ENCODE data around the gene TOMM20.

Gene TOMM20

GRCh38 chr1:235113183-235113917 lies 15.3 kb downstream of the TOMM20 start:
- CTCF ChIA-PET, result interaction anchor here (0.6 kb wide), 1 partner anchor 9 kb away, joined by 3 read pairs; no protein-coding TSS in a partner anchor
- 100% methylated on average over 5 of the region's 7 CpGs for WGBS (ENCODE audit: insufficient coverage)

GRCh38 chr1:235112297-235113182 lies 16.1 kb downstream of the TOMM20 start:
- CTCF ChIA-PET, result interaction anchor here (0.6 to 1.2 kb wide), 2 partner anchors 8 to 305 kb away, joined by 3 read pairs; no protein-coding TSS in a partner anchor
- Histone ChIP-seq H3K27ac (ENCODE audit: insufficient read depth in 1 of 2, low read depth in 1 of 2, low read length in 2 of 2, poor library complexity in 1 of 2, severe bottlenecking in 2 of 2) (peak overlapping the region in 1 of 2 experiments; percentile 43), H3K9me3 (ENCODE audit: control extremely low read depth in 1 of 5, control insufficient read depth in 4 of 5, insufficient read depth in 2 of 5, low read depth in 1 of 5, low read length in 4 of 5) (no peaks in the 10 kb centered on the region), H3K36me3 (ENCODE audit: control insufficient read depth in 4 of 4, insufficient read depth in 4 of 4, low read length in 3 of 4) (peaks cover 15 to 84% (median 53%) of the 10 kb centered on the region in 4 experiments), H3K4me3 (ENCODE audit: control insufficient read depth in 1 of 7, extremely low read depth in 1 of 7, insufficient read depth in 4 of 7, low read depth in 2 of 7, low read length in 6 of 7) (no peak overlapping the region), H3K4me1 (ENCODE audit: control extremely low read depth in 1 of 4, control insufficient read depth in 4 of 4, insufficient read depth in 4 of 4, low read length in 3 of 4) (no peaks in the 10 kb centered on the region), H3K27me3 (replicated peaks in 2 of 5; ENCODE audit: control insufficient read depth in 4 of 5, insufficient read depth in 5 of 5, low read length in 4 of 5) (no peaks in the 10 kb centered on the region)
- WGBS (ENCODE audit: insufficient coverage), result 93% methylated on average over 4 of the region's 6 CpGs
- DNase-seq, result no peak
- POLR2A ChIA-PET, result interaction anchor here (0.6 kb wide), 1 partner anchor 20 kb away, joined by 5 read pairs; no protein-coding TSS in a partner anchor

More at GRCh38 chr1:235113183-235113917, 15.3 kb downstream of the TOMM20 start:
- Histone ChIP-seq H3K4me1 (ENCODE audit: control extremely low read depth in 1 of 4, control insufficient read depth in 4 of 4, insufficient read depth in 4 of 4, low read length in 3 of 4) (no peaks in the 10 kb centered on the region), H3K36me3 (ENCODE audit: control insufficient read depth in 4 of 4, insufficient read depth in 4 of 4, low read length in 3 of 4) (peaks cover 16 to 88% (median 57%) of the 10 kb centered on the region in 4 experiments), H3K4me3 (ENCODE audit: control insufficient read depth in 1 of 7, extremely low read depth in 1 of 7, insufficient read depth in 4 of 7, low read depth in 2 of 7, low read length in 6 of 7) (no peak overlapping the region), H3K9me3 (ENCODE audit: control extremely low read depth in 1 of 5, control insufficient read depth in 4 of 5, insufficient read depth in 2 of 5, low read depth in 1 of 5, low read length in 4 of 5) (no peaks in the 10 kb centered on the region), H3K27me3 (replicated peaks in 2 of 5; ENCODE audit: control insufficient read depth in 4 of 5, insufficient read depth in 5 of 5, low read length in 4 of 5) (no peaks in the 10 kb centered on the region), H3K27ac (ENCODE audit: insufficient read depth in 1 of 2, low read depth in 1 of 2, low read length in 2 of 2, poor library complexity in 1 of 2, severe bottlenecking in 2 of 2) (peak overlapping the region in 1 of 2 experiments; percentile 43)
- POLR2A ChIA-PET, result no interaction called here
- DNase-seq, result peak in 1 of 3 donors; percentile 38

- no peak overlapping the region for H3K4me3 ChIP-seq (ENCODE audit: control insufficient read depth in 1 of 7, extremely low read depth in 1 of 7, insufficient read depth in 4 of 7, low read depth in 2 of 7, low read length in 6 of 7)
- ChIA-PET CTCF (no interaction called here), POLR2A (no interaction called here)
- H3K4me1 ChIP-seq (ENCODE audit: control extremely low read depth in 1 of 4, control insufficient read depth in 4 of 4, insufficient read depth in 4 of 4, low read length in 3 of 4), result no peaks in the 10 kb centered on the region
- no peaks in the 10 kb centered on the region for H3K27me3 ChIP-seq (replicated peaks in 2 of 5; ENCODE audit: control insufficient read depth in 4 of 5, insufficient read depth in 5 of 5, low read length in 4 of 5)
- WGBS (ENCODE audit: insufficient coverage), result no CpG with 5 or more reads among the region's 3 CpGs
- H3K27ac ChIP-seq (ENCODE audit: insufficient read depth in 1 of 2, low read depth in 1 of 2, low read length in 2 of 2, poor library complexity in 1 of 2, severe bottlenecking in 2 of 2), result no peak overlapping the region
- DNase-seq, result no peak
- peaks cover 14 to 73% (median 53%) of the 10 kb centered on the region in 4 experiments for H3K36me3 ChIP-seq (ENCODE audit: control insufficient read depth in 4 of 4, insufficient read depth in 4 of 4, low read length in 3 of 4)
- H3K9me3 ChIP-seq (ENCODE audit: control extremely low read depth in 1 of 5, control insufficient read depth in 4 of 5, insufficient read depth in 2 of 5, low read depth in 1 of 5, low read length in 4 of 5), result no peaks in the 10 kb centered on the region
Measured at GRCh38 chr1:235111107-235111506, 17.5 kb downstream of the TOMM20 start.

- Histone ChIP-seq H3K4me3 (ENCODE audit: control insufficient read depth in 1 of 7, extremely low read depth in 1 of 7, insufficient read depth in 4 of 7, low read depth in 2 of 7, low read length in 6 of 7) (no peak overlapping the region), H3K27me3 (replicated peaks in 2 of 5; ENCODE audit: control insufficient read depth in 4 of 5, insufficient read depth in 5 of 5, low read length in 4 of 5) (no peaks in the 10 kb centered on the region), H3K36me3 (ENCODE audit: control insufficient read depth in 4 of 4, insufficient read depth in 4 of 4, low read length in 3 of 4) (peaks cover 10 to 57% (median 42%) of the 10 kb centered on the region in 4 experiments), H3K4me1 (ENCODE audit: control extremely low read depth in 1 of 4, control insufficient read depth in 4 of 4, insufficient read depth in 4 of 4, low read length in 3 of 4) (peaks cover 0 to 6% (median 4%) of the 10 kb centered on the region in 4 experiments), H3K9me3 (ENCODE audit: control extremely low read depth in 1 of 5, control insufficient read depth in 4 of 5, insufficient read depth in 2 of 5, low read depth in 1 of 5, low read length in 4 of 5) (no peaks in the 10 kb centered on the region), H3K27ac (ENCODE audit: insufficient read depth in 1 of 2, low read depth in 1 of 2, low read length in 2 of 2, poor library complexity in 1 of 2, severe bottlenecking in 2 of 2) (no peak overlapping the region)
- DNase-seq, result no peak
- CTCF ChIA-PET, result interaction anchor here (0.6 to 5.1 kb wide), 8 partner anchors 13 to 622 kb away, joined by 3 to 29 read pairs (median 3); no protein-coding TSS in a partner anchor
- POLR2A ChIA-PET, result no interaction called here
- 96% methylated on average over 11 of the region's 11 CpGs for WGBS (ENCODE audit: insufficient coverage)
Measured at GRCh38 chr1:235108876-235109275, 19.8 kb downstream of the TOMM20 start.

GRCh38 chr1:235108185-235108593 lies 20.4 kb downstream of the TOMM20 start:
- no peak for DNase-seq
- H3K9me3 ChIP-seq (ENCODE audit: control extremely low read depth in 1 of 5, control insufficient read depth in 4 of 5, insufficient read depth in 2 of 5, low read depth in 1 of 5, low read length in 4 of 5), result no peaks in the 10 kb centered on the region
- no peaks in the 10 kb centered on the region for H3K27me3 ChIP-seq (replicated peaks in 2 of 5; ENCODE audit: control insufficient read depth in 4 of 5, insufficient read depth in 5 of 5, low read length in 4 of 5)
- H3K27ac ChIP-seq (ENCODE audit: insufficient read depth in 1 of 2, low read depth in 1 of 2, low read length in 2 of 2, poor library complexity in 1 of 2, severe bottlenecking in 2 of 2), result no peak overlapping the region
- no peak overlapping the region for H3K4me3 ChIP-seq (ENCODE audit: control insufficient read depth in 1 of 7, extremely low read depth in 1 of 7, insufficient read depth in 4 of 7, low read depth in 2 of 7, low read length in 6 of 7)
- peaks cover 0 to 6% (median 4%) of the 10 kb centered on the region in 4 experiments for H3K4me1 ChIP-seq (ENCODE audit: control extremely low read depth in 1 of 4, control insufficient read depth in 4 of 4, insufficient read depth in 4 of 4, low read length in 3 of 4)
- peaks cover 5 to 50% (median 36%) of the 10 kb centered on the region in 4 experiments for H3K36me3 ChIP-seq (ENCODE audit: control insufficient read depth in 4 of 4, insufficient read depth in 4 of 4, low read length in 3 of 4)
- CTCF ChIA-PET, result interaction anchor here (0.6 to 5.1 kb wide), 7 partner anchors 12 to 621 kb away, joined by 3 to 29 read pairs (median 6); no protein-coding TSS in a partner anchor
- POLR2A ChIA-PET, result interaction anchor here (0.5 to 0.6 kb wide), 2 partner anchors 8 to 10 kb away, joined by 3 read pairs; no protein-coding TSS in a partner anchor
- 90% methylated on average over 1 of the region's 1 CpG for WGBS (ENCODE audit: insufficient coverage)

- ChIA-PET CTCF (interaction anchor here (0.6 to 5.1 kb wide), 6 partner anchors 10 to 17 kb away, joined by 3 to 29 read pairs (median 4); no protein-coding TSS in a partner anchor), POLR2A (interaction anchor here (0.6 kb wide), 1 partner anchor 9 kb away, joined by 3 read pairs; no protein-coding TSS in a partner anchor)
- DNase-seq, result no peak
- WGBS (ENCODE audit: insufficient coverage), result 97% methylated on average over 14 of the region's 16 CpGs
- Histone ChIP-seq H3K9me3 (ENCODE audit: control extremely low read depth in 1 of 5, control insufficient read depth in 4 of 5, insufficient read depth in 2 of 5, low read depth in 1 of 5, low read length in 4 of 5) (no peaks in the 10 kb centered on the region), H3K4me1 (ENCODE audit: control extremely low read depth in 1 of 4, control insufficient read depth in 4 of 4, insufficient read depth in 4 of 4, low read length in 3 of 4) (peaks cover 0 to 10% (median 8%) of the 10 kb centered on the region in 4 experiments), H3K27ac (ENCODE audit: insufficient read depth in 1 of 2, low read depth in 1 of 2, low read length in 2 of 2, poor library complexity in 1 of 2, severe bottlenecking in 2 of 2) (no peak overlapping the region), H3K36me3 (ENCODE audit: control insufficient read depth in 4 of 4, insufficient read depth in 4 of 4, low read length in 3 of 4) (peaks cover 4 to 44% (median 31%) of the 10 kb centered on the region in 4 experiments), H3K27me3 (replicated peaks in 2 of 5; ENCODE audit: control insufficient read depth in 4 of 5, insufficient read depth in 5 of 5, low read length in 4 of 5) (no peaks in the 10 kb centered on the region), H3K4me3 (ENCODE audit: control insufficient read depth in 1 of 7, extremely low read depth in 1 of 7, insufficient read depth in 4 of 7, low read depth in 2 of 7, low read length in 6 of 7) (no peak overlapping the region)
Measured at GRCh38 chr1:235107368-235108184, 21.1 kb downstream of the TOMM20 start.

All from common myeloid progenitor, CD34-positive (primary cell).